Lung (tissue), 12 donors: ENCODE results near the gene OTUD5. TPM values are rescaled to one million over a fixed set of nuclear protein-coding genes. Genes with fewer than 3 reads are reported as not detected.

ENCODE experiments used
- ATAC-seq: fragments of 200-7000 bp; cut with Tn5 transposase; one replicate; pipeline ENCODE4 v1.9.1; 2020; ENCODE audit warnings: moderate number of reproducible peaks; ENCODE audit not compliant: insufficient read depth, low FRiP score
- DNase-seq, 3 donors: peaks; one replicate each; pipeline ENCODE4 v3.0.0-alpha.2; 2013 to 2017
- H3K27ac ChIP-seq, 2 donors: one replicate each; pipeline ENCODE4 v1.5.1; 2013; ENCODE audit warnings: mild to moderate bottlenecking in 2 of 2, moderate library complexity in 2 of 2, control low read depth in 1 of 2, inconsistent platforms in 1 of 2, low read depth in 1 of 2, low read length in 1 of 2
- H3K27me3 ChIP-seq, 3 donors: one replicate each; pipeline ENCODE4 v1.5.1; 2013; ENCODE audit warnings: low read length in 2 of 3; ENCODE audit not compliant: control insufficient read depth in 3 of 3, insufficient read depth in 3 of 3
- H3K36me3 ChIP-seq, 4 donors: one replicate each; pipeline ENCODE4 v1.5.1; 2013; ENCODE audit warnings: low read length in 4 of 4, mild to moderate bottlenecking in 1 of 4, moderate library complexity in 1 of 4; ENCODE audit not compliant: control insufficient read depth in 4 of 4, insufficient read depth in 4 of 4
- H3K4me1 ChIP-seq, 5 donors: one replicate each; pipeline ENCODE4 v1.5.1; 2013; ENCODE audit warnings: low read length in 5 of 5, mild to moderate bottlenecking in 2 of 5, moderate library complexity in 1 of 5; ENCODE audit not compliant: control insufficient read depth in 5 of 5, insufficient read depth in 5 of 5
- H3K4me3 ChIP-seq: one replicate; pipeline ENCODE4 v1.5.1; 2013; ENCODE audit warnings: mild to moderate bottlenecking, control low read depth, moderate library complexity
- H3K9ac ChIP-seq, 2 donors: one replicate each; pipeline ENCODE4 v1.5.1; 2013; ENCODE audit warnings: low read length in 2 of 2, control low read depth in 1 of 2; ENCODE audit not compliant: insufficient read depth in 1 of 2
- H3K9me3 ChIP-seq, 4 donors: one replicate each; pipeline ENCODE4 v1.5.1; 2013; ENCODE audit warnings: low read length in 3 of 4, mild to moderate bottlenecking in 1 of 4, moderate library complexity in 1 of 4; ENCODE audit not compliant: control insufficient read depth in 4 of 4, insufficient read depth in 3 of 4
- WGBS, 2 donors: extraction: QIAGEN DNeasy Blood & Tissue Kit; methylation state at CpG; one replicate each; pipeline ENCODE4 v1.1.7; 2013; 5-methylcytosine and 5-hydroxymethylcytosine counted together
- polyA plus RNA-seq, 2 donors: library from polyadenylated mRNA; stranded (reverse); fragments of 200-250 nt; gene quantifications; one replicate each; pipeline ENCODE4 v1.2.1, GENCODE V29; 2013
- total RNA-seq, 2 donors: library from RNA; depleted of rRNA in 1 of 2; stranded (reverse); fragments of >200 nt in 1 of 2; gene quantifications; one replicate each; pipeline ENCODE4 v1.2.1, GENCODE V29; 2014 to 2021
- TF ChIP-seq, protein P1 (sequence below): IDR thresholded peaks from 2 replicates; pipeline ENCODE4 v1.5.1; 2012; ENCODE audit warnings: mild to moderate bottlenecking; ENCODE audit errors: control extremely low read depth, extremely low read depth
- donor health status: control.
- donor health status: control.
- donor health status: Bipolar disorder and iron deficiency.
- donor health status: healthy.
- donor health status: DM: yes; HTN: yes; CAD: no.

The OTUD5 gene
- total and polyA plus RNA-seq, 4 donors: 32.4 to 48.2 (median 35.7) TPM

DNA sequence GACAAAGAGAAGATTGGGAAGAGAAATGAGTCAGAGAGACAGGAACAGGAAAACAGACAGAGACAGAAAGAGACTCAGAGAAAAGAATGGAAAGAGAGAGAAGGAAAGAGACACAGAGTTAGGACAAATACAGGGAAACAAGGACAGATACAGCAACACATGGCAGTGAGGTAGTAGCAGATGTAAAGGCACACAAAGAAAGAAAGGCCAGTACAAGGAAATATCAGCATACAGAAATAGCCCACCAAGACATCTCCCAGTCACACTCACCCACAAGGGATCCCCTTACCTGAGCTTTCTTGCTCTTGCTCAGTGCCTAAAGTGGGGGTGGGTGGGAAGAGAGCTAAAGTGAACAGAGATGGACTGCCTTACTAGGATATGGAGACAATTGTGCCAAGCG lies 40.5 kb upstream of the OTUD5 start:
- 67 to 100% methylated on average over 1 of the region's 1 CpG for WGBS, 2 donors
- peaks cover 0 to 4% (median 0%) of the 10 kb centered on the region in 5 donors for H3K4me1 ChIP-seq
- TF ChIP-seq, protein P1, sequence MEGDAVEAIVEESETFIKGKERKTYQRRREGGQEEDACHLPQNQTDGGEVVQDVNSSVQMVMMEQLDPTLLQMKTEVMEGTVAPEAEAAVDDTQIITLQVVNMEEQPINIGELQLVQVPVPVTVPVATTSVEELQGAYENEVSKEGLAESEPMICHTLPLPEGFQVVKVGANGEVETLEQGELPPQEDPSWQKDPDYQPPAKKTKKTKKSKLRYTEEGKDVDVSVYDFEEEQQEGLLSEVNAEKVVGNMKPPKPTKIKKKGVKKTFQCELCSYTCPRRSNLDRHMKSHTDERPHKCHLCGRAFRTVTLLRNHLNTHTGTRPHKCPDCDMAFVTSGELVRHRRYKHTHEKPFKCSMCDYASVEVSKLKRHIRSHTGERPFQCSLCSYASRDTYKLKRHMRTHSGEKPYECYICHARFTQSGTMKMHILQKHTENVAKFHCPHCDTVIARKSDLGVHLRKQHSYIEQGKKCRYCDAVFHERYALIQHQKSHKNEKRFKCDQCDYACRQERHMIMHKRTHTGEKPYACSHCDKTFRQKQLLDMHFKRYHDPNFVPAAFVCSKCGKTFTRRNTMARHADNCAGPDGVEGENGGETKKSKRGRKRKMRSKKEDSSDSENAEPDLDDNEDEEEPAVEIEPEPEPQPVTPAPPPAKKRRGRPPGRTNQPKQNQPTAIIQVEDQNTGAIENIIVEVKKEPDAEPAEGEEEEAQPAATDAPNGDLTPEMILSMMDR: no peak

DNA sequence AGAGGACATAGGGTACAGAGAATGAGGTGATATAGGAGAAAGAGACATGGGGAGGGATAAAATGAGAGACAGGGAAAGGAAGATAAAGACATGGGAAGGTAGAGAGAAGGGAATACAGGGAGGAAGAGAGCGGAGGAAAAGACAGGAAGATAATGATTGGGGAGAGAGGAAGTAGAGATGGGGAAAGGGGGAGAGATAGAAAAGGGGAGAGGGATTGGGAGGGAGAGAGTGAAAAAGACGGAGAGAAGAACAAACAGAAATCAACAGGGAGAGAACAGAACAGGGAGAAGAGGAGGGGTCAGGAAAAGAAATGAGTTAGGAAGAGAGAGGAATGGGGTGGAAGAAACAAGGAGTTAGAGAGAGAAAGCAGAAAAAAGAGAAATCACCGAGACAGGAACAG lies 40.0 kb upstream of the OTUD5 start:
- DNase-seq (no peak), ATAC-seq (no peak)
- TF ChIP-seq, protein P1: no peak
- Histone ChIP-seq H3K4me3 (no peak overlapping the region), H3K27ac (no peak overlapping the region), H3K27me3 (peaks cover 0 to 4% (median 0%) of the 10 kb centered on the region in 3 donors), H3K36me3 (peaks cover 0 to 21% (median 12%) of the 10 kb centered on the region in 4 donors), H3K9ac (no peak overlapping the region), H3K4me1 (peaks cover 0 to 4% (median 0%) of the 10 kb centered on the region in 5 donors), H3K9me3 (peaks cover 0 to 9% (median 2%) of the 10 kb centered on the region in 4 donors)
- WGBS, 2 donors: 86 to 100% methylated on average over 3 of the region's 3 CpGs

More for the DNA sequence above, 40.5 kb upstream of the OTUD5 start:
- ATAC-seq (no peak), DNase-seq (no peak)
- Histone ChIP-seq H3K27ac (no peak overlapping the region), H3K36me3 (peaks cover 0 to 21% (median 12%) of the 10 kb centered on the region in 4 donors), H3K4me3 (no peak overlapping the region), H3K27me3 (peaks cover 0 to 4% (median 0%) of the 10 kb centered on the region in 3 donors), H3K9ac (no peak overlapping the region), H3K9me3 (peaks cover 0 to 9% (median 2%) of the 10 kb centered on the region in 4 donors)

DNA sequence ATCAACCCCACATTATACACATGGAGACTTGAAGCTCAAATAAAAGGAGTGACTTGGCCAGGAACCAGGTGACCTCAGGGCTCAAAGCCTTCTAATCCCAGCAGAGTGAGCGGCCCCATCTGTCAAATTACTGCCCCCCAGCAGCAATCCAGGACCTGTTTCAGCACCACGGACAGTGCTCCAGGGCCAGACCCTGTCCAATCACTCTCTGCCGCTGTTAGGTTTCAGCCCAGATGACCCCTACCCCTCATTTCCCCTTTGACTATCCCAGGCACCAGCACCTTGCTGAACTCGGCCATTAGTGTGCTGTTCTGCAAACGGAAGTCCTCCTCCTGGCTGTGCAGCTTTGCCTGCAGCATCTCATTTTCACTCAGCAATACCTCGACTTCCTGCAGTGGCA lies 39.6 kb upstream of the OTUD5 start:
- Histone ChIP-seq H3K9me3 (peaks cover 0 to 5% (median 2%) of the 10 kb centered on the region in 4 donors), H3K9ac (no peak overlapping the region), H3K4me3 (no peak overlapping the region), H3K27me3 (peaks cover 0 to 4% (median 0%) of the 10 kb centered on the region in 3 donors), H3K36me3 (peaks cover 0 to 21% (median 13%) of the 10 kb centered on the region in 4 donors), H3K4me1 (peaks cover 0 to 4% (median 0%) of the 10 kb centered on the region in 5 donors), H3K27ac (no peak overlapping the region)
- no peak for ATAC-seq
- TF ChIP-seq, protein P1: no peak
- WGBS, 2 donors: 71 to 83% methylated on average over 6 of the region's 6 CpGs
- DNase-seq: no peak

DNA sequence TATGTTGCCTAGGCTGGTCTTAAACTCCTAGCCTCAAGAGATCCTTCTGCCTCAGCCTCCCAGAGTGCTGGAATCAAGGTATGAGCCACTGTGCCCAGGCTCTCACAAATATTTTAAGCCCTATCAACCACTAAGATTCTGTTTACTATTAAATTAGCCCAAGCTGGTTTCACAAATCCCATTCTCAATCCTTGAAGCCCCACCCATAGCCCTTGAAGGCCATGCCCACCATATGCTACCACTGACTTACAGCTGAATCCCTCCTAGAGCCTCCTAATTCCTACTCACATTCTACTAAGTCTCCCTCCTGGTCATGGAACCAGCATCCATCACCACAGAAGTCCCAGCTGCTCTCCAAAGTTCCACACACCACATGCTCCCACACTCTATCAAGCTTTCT lies 34.9 kb upstream of the OTUD5 start:
- H3K27me3 ChIP-seq: peaks cover 0 to 4% (median 0%) of the 10 kb centered on the region in 3 donors
- DNase-seq (no peak), ATAC-seq (no peak)
- no peak overlapping the region for H3K9ac ChIP-seq
- TF ChIP-seq, protein P1: no peak
- H3K9me3 ChIP-seq: peaks cover 0 to 6% (median 2%) of the 10 kb centered on the region in 4 donors
- H3K4me3 ChIP-seq: no peak overlapping the region
- peaks cover 0 to 3% (median 0%) of the 10 kb centered on the region in 5 donors for H3K4me1 ChIP-seq
- no peak overlapping the region for H3K27ac ChIP-seq
- peaks cover 0 to 27% (median 13%) of the 10 kb centered on the region in 4 donors for H3K36me3 ChIP-seq
